Measurements from ENCODE around the gene FBXL2. TPM values are rescaled to one million over a fixed set of nuclear protein-coding genes. Genes with fewer than 3 reads are reported as not detected.

The FBXL2 gene
- total and polyA plus RNA-seq, 2 of the 4 experiments (the other 2 are of a cell fraction) = 15.8 to 21.0 TPM

DNA sequence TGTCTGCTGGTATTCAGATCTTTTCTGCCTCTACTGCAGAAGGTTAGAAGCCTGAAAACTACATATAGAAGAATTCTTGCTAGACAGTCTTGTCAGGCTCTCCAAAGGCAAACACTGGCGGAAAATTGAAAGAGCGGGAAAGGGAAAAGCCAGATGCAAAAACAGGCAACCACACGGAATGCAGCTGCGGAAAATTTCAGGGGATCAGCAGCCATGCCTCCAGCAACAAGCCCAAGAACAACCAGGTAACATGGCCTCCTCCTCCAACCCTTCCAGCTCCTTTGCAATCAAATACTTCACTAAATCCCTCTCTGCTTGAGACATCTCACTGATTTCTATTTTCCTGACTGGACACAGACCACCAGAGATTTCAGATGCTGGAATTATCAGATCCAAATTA is 153.3 kb downstream of the FBXL2 start:
- Histone ChIP-seq H3K4ac (ENCODE audit: low read depth, low read length) (no peak overlapping the region), H3K56ac (ENCODE audit: extremely low read depth, insufficient read depth, low read length) (no peak overlapping the region), H3K4me3 (ENCODE audit: insufficient read depth, low read depth, low read length) (no peak overlapping the region), H2AK9ac (replicated peaks; ENCODE audit: low read depth, low read length, poor library complexity) (no peak overlapping the region), H2BK20ac (ENCODE audit: low read depth, low read length) (no peak overlapping the region), H4K20me1 (ENCODE audit: insufficient read depth, low read length) (peaks cover 93% of the 10 kb centered on the region), H2BK120ac (ENCODE audit: low read depth, low read length) (no peak overlapping the region), H3K36me3 (ENCODE audit: control insufficient read depth, insufficient read depth, low read length) (no peaks in the 10 kb centered on the region), H3K9ac (ENCODE audit: low read depth, low read length) (no peak overlapping the region), H3K18ac (ENCODE audit: low read depth, low read length) (no peak overlapping the region), H4K8ac (ENCODE audit: low read depth in 2 of 2, low read length in 2 of 2) (no peak overlapping the region), H3K79me1 (ENCODE audit: low read depth in 1 of 2, low read length in 2 of 2) (peaks cover 2 to 55% of the 10 kb centered on the region in 2 experiments; a peak in 3 of 4 replicates), H3K27me3 (ENCODE audit: control insufficient read depth, insufficient read depth, low read length) (no peaks in the 10 kb centered on the region), H3K14ac (replicated peaks; ENCODE audit: low read depth, low read length) (no peak overlapping the region), H4K91ac (ENCODE audit: insufficient read depth, low read depth, low read length) (no peak overlapping the region), H4K5ac (ENCODE audit: low read depth, low read length) (no peak overlapping the region), H3K4me1 (ENCODE audit: control insufficient read depth, insufficient read depth, low read length) (peaks cover 14% of the 10 kb centered on the region), H2BK15ac (ENCODE audit: low read depth, low read length) (no peak overlapping the region), H2AK5ac (ENCODE audit: low read depth, low read length) (no peak overlapping the region), H3K4me2 (ENCODE audit: low read depth, low read length) (peak overlapping the region; percentile 56; the same call in 1 of the 2 replicates), H2BK5ac (ENCODE audit: low read depth, low read length, poor library complexity, severe bottlenecking) (no peak overlapping the region), H3K9me1 (ENCODE audit: insufficient read depth, low read length) (peaks cover 9% of the 10 kb centered on the region), H3K27ac (ENCODE audit: insufficient read depth, low read length) (no peak overlapping the region), H3K23ac (ENCODE audit: low read depth, low read length) (no peak overlapping the region), H3K9me3 (ENCODE audit: control insufficient read depth, insufficient read depth, low read length) (no peaks in the 10 kb centered on the region), H2AFZ (replicated peaks; ENCODE audit: low read length, poor library complexity) (no peak overlapping the region)
- in situ Hi-C loops (cut with MboI; ENCODE audit: low sequenced_read_pairs) (no loop called here), intact Hi-C loops (cut with micrococcal nuclease) (no loop called here), dilution Hi-C loops (cut with HindIII; ENCODE audit: low sequenced_read_pairs, unreplicated experiment) (no loop called here)
- no peak for DNase-seq
- TF ChIP-seq RAD21 (IDR thresholded peaks at IDR 0.05; ENCODE audit: low read length) (no peak), MXI1 (IDR thresholded peaks at IDR 0.05; ENCODE audit: borderline replicate concordance, low read depth, low read length) (no peak), RFX5 (IDR thresholded peaks at IDR 0.05; ENCODE audit: low read depth, low read length) (no peak), NFE2L2 (IDR thresholded peaks at IDR 0.05; ENCODE audit: low read depth, low read length) (no peak)
- no TSS peak for BruUV-seq (replicated peaks)
- 85% methylated on average over 4 of the region's 4 CpGs; no CpG with 5 or more reads in 1 of the 2 experiments for WGBS, 2 experiments (ENCODE audit: extremely low coverage in 2 of 2, insufficient read length in 1 of 2)
- ChIA-PET POLR2A (ENCODE audit: unreplicated experiment) (no interaction called here), CTCF (interaction anchor here (0.7 kb wide), 1 partner anchor 370 kb away, joined by 3 read pairs; no protein-coding TSS in a partner anchor)
- ATAC-seq (ENCODE audit: low read depth) = no peak
